ENCODE data around the gene IRX5. TPM values are rescaled to one million over a fixed set of nuclear protein-coding genes. Genes with fewer than 3 reads are reported as not detected.

The IRX5 gene
- total and polyA plus RNA-seq, 10 donors: not detected

GRCh38 chr16:54936201-54936978 is 5.7 kb downstream of the IRX5 start:
- 1 to 7% (median 4%) methylated on average over 28 to 56 of the region's 56 CpGs for WGBS, 5 donors
- no peaks in the 10 kb centered on the region for H3K36me3 ChIP-seq
- H3K4me3 ChIP-seq: peak overlapping the region in 3 of 8 donors; percentile 10 to 50 (median 14)
- H3K27me3 ChIP-seq (replicated peaks in 1 of 7): peaks cover 19 to 100% (median 100%) of the 10 kb centered on the region in 7 donors
- H3K4me1 ChIP-seq: peaks cover 12 to 57% (median 44%) of the 10 kb centered on the region in 6 donors
- no peak for DNase-seq
- TF ChIP-seq, protein P1, sequence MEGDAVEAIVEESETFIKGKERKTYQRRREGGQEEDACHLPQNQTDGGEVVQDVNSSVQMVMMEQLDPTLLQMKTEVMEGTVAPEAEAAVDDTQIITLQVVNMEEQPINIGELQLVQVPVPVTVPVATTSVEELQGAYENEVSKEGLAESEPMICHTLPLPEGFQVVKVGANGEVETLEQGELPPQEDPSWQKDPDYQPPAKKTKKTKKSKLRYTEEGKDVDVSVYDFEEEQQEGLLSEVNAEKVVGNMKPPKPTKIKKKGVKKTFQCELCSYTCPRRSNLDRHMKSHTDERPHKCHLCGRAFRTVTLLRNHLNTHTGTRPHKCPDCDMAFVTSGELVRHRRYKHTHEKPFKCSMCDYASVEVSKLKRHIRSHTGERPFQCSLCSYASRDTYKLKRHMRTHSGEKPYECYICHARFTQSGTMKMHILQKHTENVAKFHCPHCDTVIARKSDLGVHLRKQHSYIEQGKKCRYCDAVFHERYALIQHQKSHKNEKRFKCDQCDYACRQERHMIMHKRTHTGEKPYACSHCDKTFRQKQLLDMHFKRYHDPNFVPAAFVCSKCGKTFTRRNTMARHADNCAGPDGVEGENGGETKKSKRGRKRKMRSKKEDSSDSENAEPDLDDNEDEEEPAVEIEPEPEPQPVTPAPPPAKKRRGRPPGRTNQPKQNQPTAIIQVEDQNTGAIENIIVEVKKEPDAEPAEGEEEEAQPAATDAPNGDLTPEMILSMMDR (IDR thresholded peaks at IDR 0.05 in 8 of 11, conservative IDR thresholded peaks at IDR 0.05 in 3 of 11): no peak
- TF ChIP-seq POLR2A (IDR thresholded peaks at IDR 0.05) (no peak), POLR2AphosphoS5 (IDR thresholded peaks at IDR 0.05) (no peak)
- H3K27ac ChIP-seq: no peak overlapping the region
- H3K9me3 ChIP-seq: peaks cover 0 to 13% (median 0%) of the 10 kb centered on the region in 8 donors
- intact Hi-C loops (cut with DNase I; ENCODE audit: low total_unique reads): no loop called here

GRCh38 chr16:54936979-54937670 is 6.5 kb downstream of the IRX5 start:
- peaks cover 12 to 49% (median 36%) of the 10 kb centered on the region in 6 donors for H3K4me1 ChIP-seq
- no peak for DNase-seq

GRCh38 chr16:54937671-54938211 is 7.1 kb downstream of the IRX5 start:
- peaks cover 12 to 43% (median 33%) of the 10 kb centered on the region in 6 donors for H3K4me1 ChIP-seq
- no peak for DNase-seq
- TF ChIP-seq POLR2AphosphoS5 (IDR thresholded peaks at IDR 0.05) (no peak), POLR2A (IDR thresholded peaks at IDR 0.05) (no peak)
- TF ChIP-seq, protein P1 (IDR thresholded peaks at IDR 0.05 in 8 of 11, conservative IDR thresholded peaks at IDR 0.05 in 3 of 11): no peak
- H3K9me3 ChIP-seq: peaks cover 0 to 12% (median 0%) of the 10 kb centered on the region in 8 donors
- intact Hi-C loops (cut with DNase I; ENCODE audit: low total_unique reads): no loop called here
- H3K27ac ChIP-seq: no peak overlapping the region
- 5 to 9% (median 7%) methylated on average over 27 to 35 of the region's 35 CpGs for WGBS, 5 donors
- H3K4me3 ChIP-seq: peak overlapping the region in 6 of 8 donors; percentile 10 to 50 (median 14)
- H3K27me3 ChIP-seq (replicated peaks in 1 of 7): peaks cover 19 to 100% (median 92%) of the 10 kb centered on the region in 7 donors
- no peaks in the 10 kb centered on the region for H3K36me3 ChIP-seq

More at GRCh38 chr16:54936979-54937670, 6.5 kb downstream of the IRX5 start:
- no peak overlapping the region for H3K27ac ChIP-seq
- H3K9me3 ChIP-seq: peaks cover 0 to 13% (median 0%) of the 10 kb centered on the region in 8 donors
- WGBS, 5 donors: 1 to 3% (median 2%) methylated on average over 24 to 39 of the region's 39 CpGs
- H3K4me3 ChIP-seq: peak overlapping the region in 7 of 8 donors; percentile 10 to 50 (median 14)
- intact Hi-C loops (cut with DNase I; ENCODE audit: low total_unique reads): no loop called here
- H3K27me3 ChIP-seq (replicated peaks in 1 of 7): peaks cover 19 to 100% (median 98%) of the 10 kb centered on the region in 7 donors
- TF ChIP-seq, protein P1 (IDR thresholded peaks at IDR 0.05 in 8 of 11, conservative IDR thresholded peaks at IDR 0.05 in 3 of 11): peak in 2 of 11 experiments; percentile 13 to 39
- TF ChIP-seq POLR2A (IDR thresholded peaks at IDR 0.05): no peak
- TF ChIP-seq POLR2AphosphoS5 (IDR thresholded peaks at IDR 0.05): no peak
- no peaks in the 10 kb centered on the region for H3K36me3 ChIP-seq

Measured in spleen (tissue), 11 donors.